ENCODE data around the gene AANAT. TPM values are rescaled to one million over a fixed set of nuclear protein-coding genes. Genes with fewer than 3 reads are reported as not detected.
A peak's percentile ranks its signal among the peaks of the same experiment; 100 is the strongest.

AANAT gene
- total and polyA plus RNA-seq, 3 experiments from 2014 or later = not detected

DNA sequence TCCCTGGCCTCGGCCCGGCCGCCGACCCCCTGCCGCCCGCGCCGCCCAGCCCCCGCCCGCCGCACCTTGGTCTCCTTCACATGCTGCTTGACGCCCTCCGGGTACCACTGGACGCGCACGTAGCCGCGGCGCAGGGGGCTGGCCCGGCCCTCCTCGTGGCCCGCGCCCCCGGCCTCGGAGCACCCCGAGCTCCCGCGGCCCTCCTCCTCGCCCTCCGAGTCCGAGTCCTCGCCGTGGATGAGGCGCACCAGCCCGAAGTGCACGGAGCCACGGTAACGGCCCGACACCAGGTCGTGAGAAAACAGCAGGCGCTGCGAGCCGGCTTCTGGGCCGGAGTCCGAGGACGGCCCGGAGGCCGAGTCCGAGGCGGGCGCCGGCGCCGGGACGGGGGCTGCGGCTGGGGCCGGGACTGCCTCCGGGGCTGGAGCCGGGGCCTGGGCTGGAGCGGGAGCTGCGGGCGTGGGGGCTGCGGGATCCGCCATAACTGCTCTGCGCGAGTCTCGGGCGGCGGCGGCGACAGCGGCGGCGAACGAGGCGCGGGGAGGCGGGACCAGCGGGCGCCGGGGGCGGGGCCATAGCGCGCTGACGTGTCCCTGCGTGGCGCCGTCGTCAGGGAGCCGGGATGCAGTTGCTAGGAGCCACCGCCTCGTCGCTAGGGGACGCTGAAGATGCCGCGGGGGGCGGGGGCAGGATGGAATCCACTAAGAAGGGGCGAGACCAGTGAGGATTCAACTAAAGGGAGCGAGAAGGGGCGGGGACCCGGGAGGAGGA is 14.6 kb upstream of the AANAT start, which contains the start of gene UBE2O:
Gene UBE2O, minus strand, starts transcription at position 493 of the 771 bp plus-strand sequence. Its CDS starts 11 bp downstream, at position 482.
- H3K36me3 Mint-ChIP-seq = peaks cover 0 to 3% (median 2%) of the 10 kb centered on the region in 3 donors
- POLR2A ChIA-PET = interaction anchor here (1.0 to 1.6 kb wide), 3 partner anchors 14 to 188 kb away, joined by 3 to 4 read pairs (median 3); partner anchors contain the start of gene RHBDF2

DNA sequence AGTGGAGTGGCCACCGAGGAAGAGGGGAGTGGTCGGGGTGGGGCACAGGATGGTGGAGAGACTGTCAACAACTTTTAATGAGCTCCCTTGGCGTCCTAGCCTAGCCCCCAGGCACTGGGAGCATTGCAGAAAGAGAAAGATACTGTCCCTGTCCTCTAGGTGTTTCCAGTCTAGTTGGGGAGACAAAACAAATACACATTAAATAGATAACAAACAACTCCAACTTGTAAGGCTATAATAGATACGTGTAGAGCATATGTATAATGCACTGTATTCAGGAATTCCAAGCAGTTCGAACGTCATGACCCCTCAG is 14.0 kb upstream of the AANAT start:
- H3K27ac Mint-ChIP-seq = peak overlapping the region; percentile 31 to 98 (median 94)
- peak overlapping the region; percentile 27 to 88 (median 80) for H3K4me3 Mint-ChIP-seq
- H3K4me1 Mint-ChIP-seq = peaks cover 25 to 38% (median 38%) of the 10 kb centered on the region in 3 donors
- POLR2A ChIA-PET = interaction anchor here (1.0 to 1.6 kb wide), 3 partner anchors 14 to 189 kb away, joined by 3 to 4 read pairs (median 3); partner anchors contain the start of gene RHBDF2
- H3K9me3 Mint-ChIP-seq = no peaks in the 10 kb centered on the region
- Histone ChIP-seq H3K4me3 (ENCODE audit: low read length) (peak overlapping the region; percentile 3), H3K36me3 (ENCODE audit: insufficient read depth, low read length) (no peaks in the 10 kb centered on the region), H3K27ac (ENCODE audit: low read depth, low read length) (peak overlapping the region; percentile 45), H3K9me3 (ENCODE audit: low read length) (no peaks in the 10 kb centered on the region), H3K4me1 (ENCODE audit: insufficient read depth, low read length) (peaks cover 15% of the 10 kb centered on the region), H3K27me3 (ENCODE audit: insufficient read depth, low read length, poor library complexity, severe bottlenecking) (no peaks in the 10 kb centered on the region)
- CTCF ChIA-PET = interaction anchor here (0.5 to 1.7 kb wide), 17 partner anchors 9 to 668 kb away, joined by 3 to 9 read pairs (median 3); partner anchors contain the start of gene AANAT
- peaks cover 0 to 3% (median 2%) of the 10 kb centered on the region in 3 donors for H3K36me3 Mint-ChIP-seq
- no peaks in the 10 kb centered on the region for H3K27me3 Mint-ChIP-seq
- DNase-seq = no peak

More for the DNA sequence above, 14.6 kb upstream of the AANAT start, which contains the start of gene UBE2O:
- Histone ChIP-seq H3K27ac (ENCODE audit: low read depth, low read length) (peak within 1 kb of the TSS; percentile 73), H3K36me3 (ENCODE audit: insufficient read depth, low read length) (no peaks in the 10 kb centered on the region), H3K4me1 (ENCODE audit: insufficient read depth, low read length) (peaks cover 17% of the 10 kb centered on the region), H3K9me3 (ENCODE audit: low read length) (no peaks in the 10 kb centered on the region), H3K27me3 (ENCODE audit: insufficient read depth, low read length, poor library complexity, severe bottlenecking) (no peaks in the 10 kb centered on the region), H3K4me3 (ENCODE audit: low read length) (peak within 1 kb of the TSS; percentile 63)
- peak within 1 kb of the TSS; percentile 46 to 98 (median 94) for H3K27ac Mint-ChIP-seq
- no peaks in the 10 kb centered on the region for H3K9me3 Mint-ChIP-seq
- no peaks in the 10 kb centered on the region for H3K27me3 Mint-ChIP-seq
- CTCF ChIA-PET = interaction anchor here (0.8 to 1.7 kb wide), 14 partner anchors 12 to 229 kb away, joined by 3 to 9 read pairs (median 3); partner anchors contain the start of gene AANAT
- peak within 1 kb of the TSS; percentile 27 to 94 (median 88) for H3K4me3 Mint-ChIP-seq
- DNase-seq = peak; percentile 92 to 95 (median 93)
- peaks cover 31 to 44% (median 44%) of the 10 kb centered on the region in 3 donors for H3K4me1 Mint-ChIP-seq

DNA sequence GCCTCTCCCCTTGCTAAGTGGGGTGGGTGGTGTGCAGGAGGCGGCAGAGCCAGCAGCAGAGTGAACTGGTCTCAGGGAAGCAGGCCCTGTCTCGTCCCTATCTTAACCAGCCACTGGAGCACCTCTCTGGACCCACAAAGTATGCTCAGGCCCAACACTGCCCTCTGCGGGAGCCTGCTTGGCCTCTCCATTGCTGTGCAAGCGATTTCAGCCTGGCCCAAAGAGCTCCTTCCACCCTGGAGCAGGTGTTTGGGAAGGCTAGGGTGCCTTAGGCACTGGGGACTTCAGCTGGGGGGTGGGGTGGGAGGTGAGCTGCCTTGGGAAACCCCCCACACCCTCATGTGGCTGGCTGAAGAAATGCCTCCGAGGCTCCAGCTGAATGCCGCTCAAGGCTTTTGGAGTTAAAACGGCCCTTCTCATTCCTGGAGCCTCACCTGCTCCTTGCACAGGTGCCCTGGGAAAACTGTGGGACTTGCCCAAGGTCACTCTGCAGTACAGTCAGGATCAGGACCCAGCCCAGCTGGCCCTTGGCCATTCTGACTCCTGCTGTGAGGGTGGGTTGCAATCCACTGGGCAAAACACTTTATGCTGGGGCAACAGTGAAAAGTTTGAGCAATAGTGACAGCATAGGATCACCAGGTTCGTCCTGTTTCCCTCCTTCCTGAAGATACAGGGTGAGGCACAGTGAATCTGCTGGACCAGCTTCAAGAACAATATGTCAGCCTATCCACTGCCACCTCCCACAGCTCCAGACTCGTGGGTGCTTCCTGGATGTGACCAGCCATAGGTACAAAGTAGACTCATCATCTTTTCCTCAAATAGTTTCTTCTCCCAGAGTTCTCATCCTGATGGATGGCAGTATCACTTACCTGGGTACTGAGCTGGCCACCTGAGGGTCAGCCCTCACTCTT is 8.6 kb upstream of the AANAT start:
- no peaks in the 10 kb centered on the region for H3K4me1 ChIP-seq (ENCODE audit: insufficient read depth, low read length)
- Mint-ChIP-seq H3K9me3 (no peaks in the 10 kb centered on the region), H3K4me3 (no peak overlapping the region), H3K4me1 (no peaks in the 10 kb centered on the region), H3K27ac (no peak overlapping the region), H3K36me3 (no peaks in the 10 kb centered on the region), H3K27me3 (no peaks in the 10 kb centered on the region)
- no peak for DNase-seq
- ChIA-PET CTCF (interaction anchor here (1.1 to 2.7 kb wide), 8 partner anchors 8 to 222 kb away, joined by 3 to 13 read pairs (median 8); partner anchors contain the start of gene AANAT), POLR2A (interaction anchor here (0.8 kb wide), 1 partner anchor 56 kb away, joined by 3 read pairs; no protein-coding TSS in a partner anchor)
- H3K27me3 ChIP-seq (ENCODE audit: insufficient read depth, low read length, poor library complexity, severe bottlenecking) = no peaks in the 10 kb centered on the region
- H3K4me3 ChIP-seq (ENCODE audit: low read length) = no peak overlapping the region
- H3K9me3 ChIP-seq (ENCODE audit: low read length) = no peaks in the 10 kb centered on the region
- no peak overlapping the region for H3K27ac ChIP-seq (ENCODE audit: low read depth, low read length)
- H3K36me3 ChIP-seq (ENCODE audit: insufficient read depth, low read length) = no peaks in the 10 kb centered on the region

DNA sequence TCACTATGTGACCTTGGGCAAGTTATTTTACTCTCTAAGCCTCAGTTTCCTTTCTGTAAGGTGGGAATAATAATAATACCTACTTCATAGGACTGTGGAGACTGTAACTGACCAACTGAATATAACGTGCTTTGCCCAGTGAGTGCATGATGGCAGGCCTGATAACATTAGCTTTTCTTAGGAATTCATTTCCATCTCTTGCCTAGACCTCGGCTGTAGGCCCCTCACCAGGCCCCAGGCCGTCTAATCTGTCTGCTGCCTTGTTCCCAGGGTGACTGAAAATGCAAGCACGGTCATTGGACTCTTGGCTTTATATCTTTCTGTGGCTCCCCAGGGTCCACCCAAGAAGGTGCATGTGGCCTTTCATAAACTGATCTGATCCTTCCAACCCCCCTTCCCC is 7.7 kb upstream of the AANAT start:
- no peaks in the 10 kb centered on the region for H3K4me1 Mint-ChIP-seq
- no peaks in the 10 kb centered on the region for H3K36me3 Mint-ChIP-seq
- ChIA-PET CTCF (interaction anchor here (1.2 to 2.7 kb wide), 4 partner anchors 8 to 222 kb away, joined by 3 to 13 read pairs (median 10); partner anchors contain the start of gene AANAT), POLR2A (no interaction called here)
- H3K4me3 Mint-ChIP-seq = no peak overlapping the region
- Histone ChIP-seq H3K27ac (ENCODE audit: low read depth, low read length) (no peak overlapping the region), H3K27me3 (ENCODE audit: insufficient read depth, low read length, poor library complexity, severe bottlenecking) (no peaks in the 10 kb centered on the region), H3K9me3 (ENCODE audit: low read length) (no peaks in the 10 kb centered on the region), H3K36me3 (ENCODE audit: insufficient read depth, low read length) (no peaks in the 10 kb centered on the region), H3K4me1 (ENCODE audit: insufficient read depth, low read length) (no peaks in the 10 kb centered on the region), H3K4me3 (ENCODE audit: low read length) (no peak overlapping the region)
- DNase-seq = no peak
- no peak overlapping the region for H3K27ac Mint-ChIP-seq
- no peaks in the 10 kb centered on the region for H3K27me3 Mint-ChIP-seq
- H3K9me3 Mint-ChIP-seq = no peaks in the 10 kb centered on the region

DNA sequence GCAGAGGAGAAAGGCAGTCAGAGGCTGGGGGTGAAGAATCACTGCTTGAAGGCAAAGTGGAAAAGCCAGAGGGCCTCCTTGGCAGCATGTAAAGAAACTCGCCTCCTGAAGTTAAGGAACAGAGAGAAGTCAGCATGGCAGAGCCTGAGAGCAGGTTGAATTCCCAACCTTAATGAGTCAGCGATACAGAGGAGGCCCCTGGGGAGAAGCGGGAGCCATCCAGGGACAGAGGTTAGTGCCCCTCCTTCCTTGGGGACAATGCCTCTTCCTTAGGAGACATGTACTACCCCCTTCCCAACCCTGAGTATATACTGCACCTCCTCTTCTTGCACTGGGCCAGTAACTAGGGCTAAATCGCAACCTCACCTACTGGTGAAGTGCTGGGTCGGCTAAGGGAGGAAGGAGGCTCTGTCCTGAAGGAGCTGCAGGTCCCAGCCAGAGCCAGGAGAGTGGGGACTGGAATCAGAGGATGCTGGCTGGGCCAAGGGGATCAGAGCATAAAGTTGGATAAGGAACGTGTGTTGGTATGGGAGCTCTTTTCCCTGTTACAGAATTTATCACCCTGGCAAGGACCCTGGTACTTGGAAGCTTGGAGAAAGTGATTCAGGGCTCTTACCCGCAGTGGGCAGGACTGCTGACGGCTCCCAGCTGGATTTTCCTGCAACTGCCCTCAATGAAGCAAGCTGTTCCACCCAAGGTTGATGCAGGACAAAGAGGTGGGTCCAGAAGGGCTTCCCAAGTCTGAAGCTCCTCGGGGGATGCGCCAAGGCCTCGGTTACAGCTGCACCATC is 5.4 kb upstream of the AANAT start:
- Histone ChIP-seq H3K36me3 (ENCODE audit: insufficient read depth, low read length) (no peaks in the 10 kb centered on the region), H3K27ac (ENCODE audit: low read depth, low read length) (no peak overlapping the region), H3K9me3 (ENCODE audit: low read length) (no peaks in the 10 kb centered on the region), H3K27me3 (ENCODE audit: insufficient read depth, low read length, poor library complexity, severe bottlenecking) (no peaks in the 10 kb centered on the region), H3K4me1 (ENCODE audit: insufficient read depth, low read length) (no peaks in the 10 kb centered on the region), H3K4me3 (ENCODE audit: low read length) (no peak overlapping the region)
- Mint-ChIP-seq H3K4me1 (peaks cover 0 to 5% (median 3%) of the 10 kb centered on the region in 3 donors), H3K4me3 (no peak overlapping the region), H3K36me3 (no peaks in the 10 kb centered on the region), H3K27ac (peak overlapping the region in 2 of 8 donors; percentile 36 to 52), H3K27me3 (no peaks in the 10 kb centered on the region), H3K9me3 (no peaks in the 10 kb centered on the region)
- ChIA-PET POLR2A (no interaction called here), CTCF (interaction anchor here (0.9 to 1.8 kb wide), 3 partner anchors 8 to 61 kb away, joined by 3 to 7 read pairs (median 3); no protein-coding TSS in a partner anchor)
- no peak for DNase-seq

DNA sequence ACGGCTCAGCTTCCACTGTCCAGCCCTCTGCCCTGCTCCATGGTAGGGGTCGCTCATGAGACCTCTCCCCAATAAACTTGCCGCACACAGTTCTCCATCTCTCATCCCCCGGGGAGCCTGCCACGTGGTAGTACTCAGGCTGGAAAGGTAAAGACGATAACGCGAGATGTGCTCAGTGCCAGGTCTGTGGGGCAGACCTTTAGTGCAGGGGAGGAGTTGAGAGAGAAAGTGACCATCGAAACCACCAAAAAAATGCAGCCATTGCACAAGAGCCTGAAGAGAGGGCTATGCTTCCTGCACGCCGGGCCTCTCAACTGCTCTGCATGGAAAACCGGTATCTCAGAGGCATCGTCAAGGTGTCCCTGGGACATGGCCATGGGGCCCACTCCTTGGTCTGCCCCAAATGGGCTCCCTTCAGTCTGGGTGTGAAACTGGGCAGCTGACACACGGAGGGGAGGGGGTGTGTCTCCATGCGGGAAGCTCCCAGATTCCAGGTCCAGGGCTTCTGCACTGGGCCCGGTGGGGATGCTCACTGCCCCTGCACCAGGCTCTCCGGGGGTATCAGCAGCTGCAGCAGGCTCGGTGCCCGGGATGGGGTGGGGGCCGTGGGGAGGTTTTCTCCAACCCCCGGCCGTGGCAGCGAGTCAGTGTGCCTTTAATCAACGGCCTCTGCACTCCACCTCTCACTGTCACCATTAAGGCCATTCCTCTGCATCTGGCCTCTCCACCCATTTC is 4.7 kb upstream of the AANAT start:
- no peak for DNase-seq
- H3K9me3 Mint-ChIP-seq = no peaks in the 10 kb centered on the region
- H3K27ac ChIP-seq (ENCODE audit: low read depth, low read length) = no peak overlapping the region
- peaks cover 0 to 5% (median 3%) of the 10 kb centered on the region in 3 donors for H3K4me1 Mint-ChIP-seq
- H3K36me3 Mint-ChIP-seq = no peaks in the 10 kb centered on the region
- no peaks in the 10 kb centered on the region for H3K9me3 ChIP-seq (ENCODE audit: low read length)
- H3K4me1 ChIP-seq (ENCODE audit: insufficient read depth, low read length) = no peaks in the 10 kb centered on the region
- H3K27me3 Mint-ChIP-seq = no peaks in the 10 kb centered on the region
- POLR2A ChIA-PET = no interaction called here
- H3K4me3 ChIP-seq (ENCODE audit: low read length) = no peak overlapping the region
- no peak overlapping the region for H3K27ac Mint-ChIP-seq
- no peak overlapping the region for H3K4me3 Mint-ChIP-seq
- H3K27me3 ChIP-seq (ENCODE audit: insufficient read depth, low read length, poor library complexity, severe bottlenecking) = no peaks in the 10 kb centered on the region
- no peaks in the 10 kb centered on the region for H3K36me3 ChIP-seq (ENCODE audit: insufficient read depth, low read length)
- CTCF ChIA-PET = interaction anchor here (0.9 to 2.7 kb wide), 5 partner anchors 9 to 60 kb away, joined by 3 to 11 read pairs (median 7); no protein-coding TSS in a partner anchor

Measured in CD8-positive, alpha-beta memory T cell (primary cell).